ENCODE results near the gene FGF1.
A peak's percentile ranks its signal among the peaks of the same experiment; 100 is the strongest.

Gene FGF1

DNA sequence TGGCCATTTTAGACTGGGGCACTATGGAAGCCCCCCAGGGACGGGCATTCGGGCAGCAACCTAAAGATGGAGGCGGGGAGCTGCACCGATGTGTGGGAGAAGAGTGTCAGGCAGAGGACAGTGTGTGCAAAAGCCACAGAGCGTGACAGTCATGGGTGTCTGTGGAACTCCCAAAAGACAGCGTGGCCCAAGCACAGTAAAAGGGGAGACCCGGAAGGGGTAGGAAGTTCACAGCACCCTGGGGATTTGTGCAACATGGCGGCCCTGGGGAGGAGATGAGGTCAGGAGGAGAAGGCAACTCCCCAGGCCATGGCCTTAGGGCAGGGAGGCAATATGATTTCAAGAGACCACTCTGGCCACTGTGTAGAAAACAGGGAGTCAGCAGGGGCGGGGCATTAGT lies 38.9 kb upstream of the FGF1 start:
- CTCF ChIA-PET, result interaction anchor here (0.6 to 15.6 kb wide), 3 partner anchors 12 to 247 kb away, joined by 4 to 572 read pairs (median 57); no protein-coding TSS in a partner anchor
- no peak overlapping the region for H3K4me3 ChIP-seq (ENCODE audit: low read depth, low read length)
- POLR2A ChIA-PET, result no interaction called here

DNA sequence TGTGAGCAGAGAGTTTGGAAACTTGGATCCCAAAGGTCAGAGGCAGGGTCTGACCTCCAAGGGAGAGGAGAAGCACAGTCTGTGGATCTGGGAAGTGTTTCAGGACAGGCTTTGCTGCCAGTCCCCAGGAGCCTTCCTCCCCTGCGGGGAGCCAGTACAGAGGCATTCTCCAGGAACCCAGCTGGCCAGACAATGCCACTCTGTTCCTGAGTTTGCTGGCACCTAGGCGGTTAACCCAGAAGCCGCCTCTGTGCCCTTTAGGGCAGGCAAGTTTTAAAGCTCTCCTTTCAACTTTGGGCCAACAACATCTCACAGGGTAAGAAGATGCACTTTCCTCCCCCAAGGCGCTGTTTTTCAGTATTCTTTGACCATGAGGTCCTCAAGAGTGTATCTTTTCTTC lies 37.0 kb upstream of the FGF1 start:
- H3K9me3 ChIP-seq (ENCODE audit: control insufficient read depth, insufficient read depth, low read depth, low read length), result no peaks in the 10 kb centered on the region
- H3K4me3 ChIP-seq (ENCODE audit: low read depth, low read length), result no peak overlapping the region
- ChIA-PET POLR2A (no interaction called here), CTCF (interaction anchor here (1.1 to 15.6 kb wide), 6 partner anchors 10 to 175 kb away, joined by 3 to 572 read pairs (median 3); no protein-coding TSS in a partner anchor)
- no peaks in the 10 kb centered on the region for H3K4me1 ChIP-seq (ENCODE audit: control insufficient read depth, insufficient read depth, low read length)
- no peak overlapping the region for H3K27ac ChIP-seq (ENCODE audit: extremely low read depth, low read depth, low read length)
- H3K36me3 ChIP-seq (ENCODE audit: control insufficient read depth in 2 of 2, insufficient read depth in 1 of 2, low read length in 2 of 2), result no peaks in the 10 kb centered on the region
- TF ChIP-seq, protein P1, sequence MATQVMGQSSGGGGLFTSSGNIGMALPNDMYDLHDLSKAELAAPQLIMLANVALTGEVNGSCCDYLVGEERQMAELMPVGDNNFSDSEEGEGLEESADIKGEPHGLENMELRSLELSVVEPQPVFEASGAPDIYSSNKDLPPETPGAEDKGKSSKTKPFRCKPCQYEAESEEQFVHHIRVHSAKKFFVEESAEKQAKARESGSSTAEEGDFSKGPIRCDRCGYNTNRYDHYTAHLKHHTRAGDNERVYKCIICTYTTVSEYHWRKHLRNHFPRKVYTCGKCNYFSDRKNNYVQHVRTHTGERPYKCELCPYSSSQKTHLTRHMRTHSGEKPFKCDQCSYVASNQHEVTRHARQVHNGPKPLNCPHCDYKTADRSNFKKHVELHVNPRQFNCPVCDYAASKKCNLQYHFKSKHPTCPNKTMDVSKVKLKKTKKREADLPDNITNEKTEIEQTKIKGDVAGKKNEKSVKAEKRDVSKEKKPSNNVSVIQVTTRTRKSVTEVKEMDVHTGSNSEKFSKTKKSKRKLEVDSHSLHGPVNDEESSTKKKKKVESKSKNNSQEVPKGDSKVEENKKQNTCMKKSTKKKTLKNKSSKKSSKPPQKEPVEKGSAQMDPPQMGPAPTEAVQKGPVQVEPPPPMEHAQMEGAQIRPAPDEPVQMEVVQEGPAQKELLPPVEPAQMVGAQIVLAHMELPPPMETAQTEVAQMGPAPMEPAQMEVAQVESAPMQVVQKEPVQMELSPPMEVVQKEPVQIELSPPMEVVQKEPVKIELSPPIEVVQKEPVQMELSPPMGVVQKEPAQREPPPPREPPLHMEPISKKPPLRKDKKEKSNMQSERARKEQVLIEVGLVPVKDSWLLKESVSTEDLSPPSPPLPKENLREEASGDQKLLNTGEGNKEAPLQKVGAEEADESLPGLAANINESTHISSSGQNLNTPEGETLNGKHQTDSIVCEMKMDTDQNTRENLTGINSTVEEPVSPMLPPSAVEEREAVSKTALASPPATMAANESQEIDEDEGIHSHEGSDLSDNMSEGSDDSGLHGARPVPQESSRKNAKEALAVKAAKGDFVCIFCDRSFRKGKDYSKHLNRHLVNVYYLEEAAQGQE (tag by site-specific recombination; IDR thresholded peaks at IDR 0.05), result no peak
- TF ChIP-seq EGR2 (tag by site-specific recombination; IDR thresholded peaks at IDR 0.05; ENCODE audit: low read depth) (no peak), ZIC2 (tag by site-specific recombination; IDR thresholded peaks at IDR 0.05) (peak; percentile 20; the same call in 1 of the 2 replicates)

More for the DNA sequence above, 38.9 kb upstream of the FGF1 start:
- H3K36me3 ChIP-seq (ENCODE audit: control insufficient read depth in 2 of 2, insufficient read depth in 1 of 2, low read length in 2 of 2), result no peaks in the 10 kb centered on the region
- no peaks in the 10 kb centered on the region for H3K9me3 ChIP-seq (ENCODE audit: control insufficient read depth, insufficient read depth, low read depth, low read length)
- H3K4me1 ChIP-seq (ENCODE audit: control insufficient read depth, insufficient read depth, low read length), result no peaks in the 10 kb centered on the region
- TF ChIP-seq ZNF133 (tag by site-specific recombination; IDR thresholded peaks at IDR 0.05) (peak; percentile 91), ZNF530 (tag by site-specific recombination; IDR thresholded peaks at IDR 0.05; ENCODE audit: low read depth) (no peak)
- TF ChIP-seq, protein P2, sequence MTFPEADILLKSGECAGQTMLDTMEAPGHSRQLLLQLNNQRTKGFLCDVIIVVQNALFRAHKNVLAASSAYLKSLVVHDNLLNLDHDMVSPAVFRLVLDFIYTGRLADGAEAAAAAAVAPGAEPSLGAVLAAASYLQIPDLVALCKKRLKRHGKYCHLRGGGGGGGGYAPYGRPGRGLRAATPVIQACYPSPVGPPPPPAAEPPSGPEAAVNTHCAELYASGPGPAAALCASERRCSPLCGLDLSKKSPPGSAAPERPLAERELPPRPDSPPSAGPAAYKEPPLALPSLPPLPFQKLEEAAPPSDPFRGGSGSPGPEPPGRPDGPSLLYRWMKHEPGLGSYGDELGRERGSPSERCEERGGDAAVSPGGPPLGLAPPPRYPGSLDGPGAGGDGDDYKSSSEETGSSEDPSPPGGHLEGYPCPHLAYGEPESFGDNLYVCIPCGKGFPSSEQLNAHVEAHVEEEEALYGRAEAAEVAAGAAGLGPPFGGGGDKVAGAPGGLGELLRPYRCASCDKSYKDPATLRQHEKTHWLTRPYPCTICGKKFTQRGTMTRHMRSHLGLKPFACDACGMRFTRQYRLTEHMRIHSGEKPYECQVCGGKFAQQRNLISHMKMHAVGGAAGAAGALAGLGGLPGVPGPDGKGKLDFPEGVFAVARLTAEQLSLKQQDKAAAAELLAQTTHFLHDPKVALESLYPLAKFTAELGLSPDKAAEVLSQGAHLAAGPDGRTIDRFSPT (tag by site-specific recombination; IDR thresholded peaks at IDR 0.05), result no peak
- no peak overlapping the region for H3K27ac ChIP-seq (ENCODE audit: extremely low read depth, low read depth, low read length)

DNA sequence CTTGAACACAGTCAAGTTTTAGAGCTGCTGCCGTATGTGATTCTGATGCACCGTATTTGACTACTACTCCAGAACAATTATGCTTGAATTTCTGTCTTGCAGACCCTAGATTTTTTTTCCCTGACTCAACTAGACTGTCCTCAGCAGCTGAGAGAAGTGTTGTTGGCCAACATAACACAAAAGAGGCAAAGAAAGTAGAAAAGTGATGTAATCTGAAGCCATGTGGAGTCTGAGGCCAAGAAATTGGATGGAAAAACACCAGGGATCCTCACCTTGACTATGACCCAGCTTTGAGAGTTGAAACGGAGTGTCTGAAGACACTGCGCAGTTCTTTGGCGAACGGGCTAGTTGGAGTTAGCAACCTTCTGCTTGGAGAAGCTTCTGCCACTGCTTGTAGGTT lies 36.3 kb upstream of the FGF1 start:
- no peaks in the 10 kb centered on the region for H3K4me1 ChIP-seq (ENCODE audit: control insufficient read depth, insufficient read depth, low read length)
- no peaks in the 10 kb centered on the region for H3K36me3 ChIP-seq (ENCODE audit: control insufficient read depth in 2 of 2, insufficient read depth in 1 of 2, low read length in 2 of 2)
- H3K9me3 ChIP-seq (ENCODE audit: control insufficient read depth, insufficient read depth, low read depth, low read length), result no peaks in the 10 kb centered on the region
- ChIA-PET CTCF (interaction anchor here (0.6 to 15.6 kb wide), 8 partner anchors 10 to 1025 kb away, joined by 3 to 572 read pairs (median 6); no protein-coding TSS in a partner anchor), POLR2A (no interaction called here)
- TF ChIP-seq, protein P3, sequence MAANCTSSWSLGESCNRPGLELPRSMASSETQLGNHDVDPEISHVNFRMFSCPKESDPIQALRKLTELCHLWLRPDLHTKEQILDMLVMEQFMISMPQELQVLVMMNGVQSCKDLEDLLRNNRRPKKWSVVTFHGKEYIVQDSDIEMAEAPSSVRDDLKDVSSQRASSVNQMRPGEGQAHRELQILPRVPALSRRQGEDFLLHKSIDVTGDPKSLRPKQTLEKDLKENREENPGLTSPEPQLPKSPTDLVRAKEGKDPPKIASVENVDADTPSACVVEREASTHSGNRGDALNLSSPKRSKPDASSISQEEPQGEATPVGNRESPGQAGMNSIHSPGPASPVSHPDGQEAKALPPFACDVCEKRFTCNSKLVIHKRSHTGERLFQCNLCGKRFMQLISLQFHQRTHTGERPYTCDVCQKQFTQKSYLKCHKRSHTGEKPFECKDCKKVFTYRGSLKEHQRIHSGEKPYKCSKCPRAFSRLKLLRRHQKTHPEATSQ (tag by site-specific recombination; IDR thresholded peaks at IDR 0.05), result no peak
- no peak for TF ChIP-seq ZNF19 (tag by site-specific recombination; IDR thresholded peaks at IDR 0.05; ENCODE audit: low read depth)
- TF ChIP-seq ZNF530 (tag by site-specific recombination; IDR thresholded peaks at IDR 0.05; ENCODE audit: low read depth), result no peak
- no peak for TF ChIP-seq ZNF792 (tag by site-specific recombination; IDR thresholded peaks at IDR 0.05)
- TF ChIP-seq ZNF140 (tag by site-specific recombination; IDR thresholded peaks at IDR 0.05), result no peak
- TF ChIP-seq ZNF555 (tag by site-specific recombination; conservative IDR thresholded peaks at IDR 0.05), result no peak
- TF ChIP-seq ZNF560 (tag by site-specific recombination; IDR thresholded peaks at IDR 0.05; ENCODE audit: borderline replicate concordance), result no peak
- no peak for TF ChIP-seq GLI4 (tag by site-specific recombination; IDR thresholded peaks at IDR 0.05)
- TF ChIP-seq EGR2 (tag by site-specific recombination; IDR thresholded peaks at IDR 0.05; ENCODE audit: low read depth), result no peak
- no peak for TF ChIP-seq ZNF175 (tag by site-specific recombination; IDR thresholded peaks at IDR 0.05)
- TF ChIP-seq MEIS1 (CRISPR knock-in tag; IDR thresholded peaks at IDR 0.05; ENCODE audit: borderline replicate concordance), result no peak
- TF ChIP-seq ZNF596 (tag by site-specific recombination; IDR thresholded peaks at IDR 0.05), result no peak
- TF ChIP-seq ZNF2 (tag by site-specific recombination; IDR thresholded peaks at IDR 0.05), result no peak
- no peak for TF ChIP-seq ZNF121 (tag by site-specific recombination; IDR thresholded peaks at IDR 0.05)
- H3K4me3 ChIP-seq (ENCODE audit: low read depth, low read length), result no peak overlapping the region
- no peak overlapping the region for H3K27ac ChIP-seq (ENCODE audit: extremely low read depth, low read depth, low read length)
